DND-41 (cell line): ENCODE data around the gene ELAVL2.

Source experiments
- CTCF ChIP-seq: IDR thresholded peaks from 2 replicates; pipeline ENCODE4 v1.5.1; 2012; ENCODE audit warnings: borderline replicate concordance, low read length, moderate library complexity, mild to moderate bottlenecking; ENCODE audit not compliant: poor library complexity, severe bottlenecking; ENCODE audit errors: extremely low read depth
- EZH2 ChIP-seq: IDR thresholded peaks from 3 replicates; pipeline ENCODE4 v1.6.1; 2012; ENCODE audit warnings: borderline replicate concordance, low read depth, mild to moderate bottlenecking, moderate library complexity, low read length, inconsistent platforms; ENCODE audit not compliant: severe bottlenecking

- TF ChIP-seq CTCF (no peak), EZH2 (no peak)
These were observed 75.2 kb downstream of the ELAVL2 start for GRCh38 chr9:23750808-23751207.
